ENCODE results near the gene PBX1.

PBX1 gene

DNA sequence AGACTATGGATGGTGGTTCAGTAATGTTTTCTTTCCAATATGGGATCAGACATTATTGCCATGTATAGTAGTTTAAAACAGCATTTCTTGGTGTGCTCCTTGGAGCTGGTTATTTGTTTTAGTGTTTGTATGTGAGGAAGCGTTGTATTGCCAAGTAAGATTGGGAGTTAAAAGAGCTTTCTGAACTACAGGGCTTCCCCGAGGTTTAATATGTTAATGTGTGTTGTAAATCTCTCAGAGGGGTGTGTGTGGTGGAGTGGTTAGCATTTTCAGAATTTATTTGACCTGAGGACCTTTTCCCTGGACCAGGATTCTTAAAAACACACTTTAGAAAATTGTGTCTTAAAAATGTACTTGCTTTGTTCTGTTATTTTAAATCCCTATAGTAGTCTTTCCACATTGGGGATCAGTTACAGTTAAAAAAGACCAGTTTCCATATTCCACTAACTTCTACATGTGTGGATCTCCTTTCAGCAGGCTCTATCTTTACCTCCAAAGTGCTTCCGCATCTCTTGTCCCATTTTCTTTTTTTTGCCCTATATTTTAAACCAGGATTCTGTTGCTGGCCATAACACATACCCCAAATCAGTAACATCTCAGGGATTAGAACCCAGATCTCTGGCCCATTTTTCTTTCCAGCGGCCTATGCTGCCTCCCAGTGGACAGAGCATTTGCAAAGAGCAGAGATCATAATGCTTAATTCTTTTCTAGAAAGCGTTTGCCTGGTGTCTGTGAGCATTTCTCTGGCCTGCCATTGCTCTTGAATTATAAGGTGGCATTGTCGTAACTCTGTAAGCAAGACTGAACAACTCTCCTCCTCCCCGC, 58.6 kb downstream of the PBX1 start:
- Mint-ChIP-seq H3K4me3 (no peak overlapping the region), H3K36me3 (no peaks in the 10 kb centered on the region), H3K27ac (no peak overlapping the region), H3K4me1 (no peaks in the 10 kb centered on the region), H3K9me3 (no peaks in the 10 kb centered on the region), H3K27me3 (peaks cover 3% of the 10 kb centered on the region)

DNA sequence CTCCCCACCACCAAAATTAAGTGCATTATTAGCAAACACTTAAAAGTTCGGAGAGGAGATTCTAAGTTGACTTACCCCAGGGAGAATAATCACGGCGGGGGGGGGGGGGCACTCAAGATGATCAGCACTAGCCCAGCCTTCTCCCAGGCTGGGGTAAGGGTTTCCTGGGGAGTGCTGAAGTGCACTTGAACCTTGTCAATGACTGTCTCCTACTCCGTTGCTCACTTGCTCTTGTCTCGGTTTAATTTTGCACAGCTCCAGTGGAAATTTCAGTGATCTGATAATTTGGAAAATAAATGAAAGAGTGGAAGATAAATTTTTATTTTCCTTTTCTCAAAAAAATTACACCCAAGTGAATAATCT, 59.2 kb downstream of the PBX1 start:
- H3K27ac Mint-ChIP-seq, result no peak overlapping the region
- no peak overlapping the region for H3K4me3 Mint-ChIP-seq
- H3K36me3 Mint-ChIP-seq, result no peaks in the 10 kb centered on the region
- peaks cover 3% of the 10 kb centered on the region for H3K27me3 Mint-ChIP-seq
- no peaks in the 10 kb centered on the region for H3K9me3 Mint-ChIP-seq
- no peaks in the 10 kb centered on the region for H3K4me1 Mint-ChIP-seq

DNA sequence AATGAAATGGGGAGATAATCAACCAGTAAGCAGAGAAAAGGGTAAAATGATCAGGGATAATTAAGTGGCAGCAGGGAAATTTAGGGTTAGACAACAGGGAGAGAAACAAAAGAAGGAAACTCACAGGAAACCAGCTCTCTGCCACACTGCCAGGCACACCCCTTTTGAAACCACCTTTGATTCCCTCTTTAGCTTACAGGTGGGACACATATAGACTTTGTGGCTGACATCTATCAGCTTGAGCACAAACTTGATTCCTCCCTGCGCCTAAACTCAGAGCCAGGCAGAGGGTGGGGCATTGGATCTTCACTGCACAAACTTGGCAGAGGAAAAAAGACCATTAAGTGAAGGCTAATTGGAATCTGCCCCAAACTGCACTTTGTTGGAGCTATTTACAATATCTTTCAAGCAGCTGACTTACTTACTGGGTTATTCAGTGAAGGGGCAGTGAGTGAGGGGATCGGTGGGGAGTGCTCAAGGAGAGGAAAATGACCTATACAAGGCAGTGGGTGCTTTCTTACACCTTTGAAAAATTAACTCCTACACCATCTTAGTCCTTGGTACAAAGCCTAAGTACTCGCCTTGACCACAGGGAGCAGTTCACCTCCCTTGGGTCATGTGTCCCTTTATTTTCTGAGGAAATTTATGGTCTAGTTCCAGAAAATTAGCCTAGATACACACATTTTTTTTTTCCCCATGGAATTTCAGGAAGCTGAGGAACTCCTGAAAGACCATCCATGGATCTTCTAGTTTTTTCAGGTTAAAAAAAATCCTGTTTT, 60.2 kb downstream of the PBX1 start:
- Mint-ChIP-seq H3K36me3 (no peaks in the 10 kb centered on the region), H3K9me3 (no peaks in the 10 kb centered on the region), H3K4me1 (no peaks in the 10 kb centered on the region), H3K27me3 (peaks cover 3% of the 10 kb centered on the region), H3K27ac (no peak overlapping the region), H3K4me3 (no peak overlapping the region)

DNA sequence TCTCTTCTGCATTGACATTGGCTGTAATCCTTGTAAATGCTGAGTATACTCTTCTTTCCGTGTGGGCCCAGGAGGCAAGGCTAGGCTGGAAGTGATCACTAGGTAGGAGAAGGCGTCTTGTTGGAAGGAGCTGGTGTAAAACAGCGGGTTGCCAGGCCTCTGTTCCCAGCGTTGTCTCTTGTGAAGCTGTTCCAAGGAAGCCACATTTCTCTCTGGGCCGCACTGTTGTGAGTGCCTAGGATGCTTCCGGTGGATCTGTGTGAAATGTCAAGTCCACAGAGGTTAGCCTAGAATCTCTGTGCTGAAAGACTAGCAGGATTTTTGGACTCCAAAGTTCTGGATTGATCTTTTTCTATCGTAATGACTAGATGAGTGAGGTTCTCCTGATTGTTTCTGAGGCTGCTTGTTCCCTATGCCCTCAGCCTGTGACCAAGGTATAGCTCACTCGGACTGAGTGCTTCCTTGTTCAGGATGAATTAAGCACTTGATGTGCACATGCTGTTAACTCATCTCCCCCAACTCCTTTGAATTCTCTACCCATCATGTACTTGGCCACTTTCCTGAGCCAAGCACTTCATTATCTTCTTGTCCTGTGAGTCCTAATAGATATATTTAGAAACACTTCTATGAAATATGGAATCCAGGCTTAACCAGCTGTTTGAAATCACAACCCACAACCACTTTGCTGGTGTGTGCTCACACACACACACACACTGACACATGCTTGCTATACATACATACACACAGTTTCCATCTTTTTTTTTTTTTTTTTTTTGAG, 63.3 kb downstream of the PBX1 start:
- Mint-ChIP-seq H3K9me3 (no peaks in the 10 kb centered on the region), H3K27me3 (peaks cover 5% of the 10 kb centered on the region), H3K4me1 (no peaks in the 10 kb centered on the region), H3K36me3 (no peaks in the 10 kb centered on the region), H3K4me3 (no peak overlapping the region), H3K27ac (no peak overlapping the region)

DNA sequence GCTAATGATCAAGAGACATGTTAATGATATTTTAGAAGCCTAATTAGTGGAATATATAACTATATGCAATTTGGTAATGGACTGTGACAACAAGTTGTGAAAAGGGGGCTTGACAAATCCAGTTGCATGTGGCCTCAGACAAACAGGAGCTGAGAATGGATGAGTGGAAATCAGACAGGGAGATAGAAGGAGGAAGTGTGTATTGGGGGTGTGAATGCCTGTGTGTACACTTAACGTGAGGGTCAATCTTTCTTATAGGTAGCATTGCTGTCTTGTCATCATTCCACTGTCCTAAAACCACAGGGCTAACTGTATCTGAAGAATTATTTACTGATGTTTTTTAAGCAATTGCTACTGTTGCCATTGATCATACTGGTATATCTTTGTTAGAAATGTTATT, 64.8 kb downstream of the PBX1 start:
- H3K4me1 Mint-ChIP-seq, result no peaks in the 10 kb centered on the region
- H3K9me3 Mint-ChIP-seq, result no peaks in the 10 kb centered on the region
- H3K27me3 Mint-ChIP-seq, result peaks cover 5% of the 10 kb centered on the region
- no peak overlapping the region for H3K27ac Mint-ChIP-seq
- H3K4me3 Mint-ChIP-seq, result no peak overlapping the region
- no peaks in the 10 kb centered on the region for H3K36me3 Mint-ChIP-seq

DNA sequence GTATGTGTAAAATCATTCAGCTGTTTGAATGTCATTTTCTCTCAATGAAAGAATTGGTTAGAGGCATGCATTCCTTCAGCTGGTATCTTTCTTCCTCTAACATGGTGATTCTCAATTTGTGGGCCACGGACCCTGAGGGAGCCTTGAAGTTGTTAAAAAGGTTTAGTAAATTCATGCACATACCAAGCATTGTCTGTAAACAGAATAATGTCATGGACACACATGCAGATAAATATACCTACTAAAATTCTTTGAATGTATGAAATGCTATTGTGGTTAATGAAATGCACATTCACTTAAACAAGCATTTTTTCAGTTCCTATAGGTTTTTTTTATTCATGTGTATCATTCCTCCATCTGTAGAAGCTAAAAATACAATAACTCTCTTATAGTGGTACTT, 65.4 kb downstream of the PBX1 start:
- Mint-ChIP-seq H3K4me1 (no peaks in the 10 kb centered on the region), H3K27me3 (peaks cover 5% of the 10 kb centered on the region), H3K27ac (no peak overlapping the region), H3K9me3 (no peaks in the 10 kb centered on the region), H3K36me3 (no peaks in the 10 kb centered on the region), H3K4me3 (no peak overlapping the region)

DNA sequence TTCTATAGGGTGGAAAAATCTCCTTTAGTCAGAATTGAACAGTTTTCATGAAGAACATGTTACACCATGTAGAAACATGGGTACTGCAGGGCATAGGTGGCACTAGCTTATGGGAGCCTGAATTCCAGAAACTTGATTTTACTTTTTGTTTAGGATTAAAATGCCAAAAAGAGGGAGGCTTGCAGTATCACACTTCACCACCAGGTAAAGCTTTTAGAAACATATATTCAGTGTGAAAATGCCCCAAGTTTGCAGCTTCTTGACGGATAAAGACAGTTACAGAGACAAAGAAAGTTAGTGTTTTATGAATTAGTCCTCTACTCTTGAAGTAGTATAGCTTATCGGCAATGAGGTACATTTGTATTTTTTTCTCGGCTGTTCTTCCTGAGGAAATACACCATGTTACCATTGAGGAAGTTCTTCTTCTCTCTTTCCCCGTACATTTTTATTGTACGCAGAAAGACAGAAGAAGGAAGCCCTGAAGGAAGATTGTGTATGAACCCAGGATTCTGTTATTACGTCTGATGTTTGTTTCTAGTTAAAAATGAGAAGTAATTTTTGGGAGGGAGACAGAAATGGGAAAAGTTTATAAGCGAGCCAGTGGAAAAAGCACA, 66.1 kb downstream of the PBX1 start:
- Mint-ChIP-seq H3K4me3 (no peak overlapping the region), H3K36me3 (no peaks in the 10 kb centered on the region), H3K9me3 (no peaks in the 10 kb centered on the region), H3K27ac (no peak overlapping the region), H3K4me1 (no peaks in the 10 kb centered on the region), H3K27me3 (peaks cover 5% of the 10 kb centered on the region)

DNA sequence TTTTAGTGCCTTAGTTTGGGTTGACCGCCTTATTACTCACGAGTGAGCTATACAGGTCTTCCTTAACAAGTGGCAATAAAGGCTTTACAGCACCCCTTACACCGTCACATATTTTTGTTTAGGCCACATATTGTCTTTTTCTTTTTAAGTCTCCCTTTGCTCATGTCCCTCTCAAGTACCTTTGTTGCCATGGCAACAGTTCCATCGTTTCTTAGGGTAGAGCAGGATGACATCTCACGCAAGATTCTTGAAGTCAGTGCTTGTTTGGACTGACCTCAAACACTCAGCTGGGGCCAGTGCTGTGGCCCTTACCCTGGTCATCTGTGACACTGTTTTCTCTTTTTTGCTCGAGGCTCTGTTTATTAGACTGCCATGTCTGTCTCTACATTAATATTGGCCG, 69.8 kb downstream of the PBX1 start:
- H3K27me3 Mint-ChIP-seq, result peaks cover 3% of the 10 kb centered on the region
- no peaks in the 10 kb centered on the region for H3K9me3 Mint-ChIP-seq
- H3K27ac Mint-ChIP-seq, result no peak overlapping the region
- no peak overlapping the region for H3K4me3 Mint-ChIP-seq
- H3K4me1 Mint-ChIP-seq, result no peaks in the 10 kb centered on the region
- H3K36me3 Mint-ChIP-seq, result no peaks in the 10 kb centered on the region

DNA sequence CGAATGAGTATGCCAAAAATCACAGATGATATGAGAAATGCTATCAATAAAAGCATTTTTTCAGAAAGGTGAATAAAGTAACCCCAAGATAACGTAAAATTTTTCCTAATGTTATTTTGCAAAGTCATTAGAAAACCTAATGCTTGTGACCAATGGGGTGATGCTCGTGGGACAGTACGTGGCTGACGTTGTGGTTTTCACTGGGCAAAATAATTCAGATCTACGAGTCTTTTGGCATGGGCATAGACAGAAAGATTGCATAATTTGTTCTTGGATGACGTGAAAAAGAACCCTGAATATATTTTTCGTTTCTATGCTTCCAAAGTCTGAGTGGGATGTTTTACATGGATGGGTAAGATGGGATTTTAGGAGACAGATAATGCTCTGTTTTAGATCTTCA, 71.0 kb downstream of the PBX1 start:
- Mint-ChIP-seq H3K4me1 (no peaks in the 10 kb centered on the region), H3K36me3 (no peaks in the 10 kb centered on the region), H3K27ac (no peak overlapping the region), H3K9me3 (no peaks in the 10 kb centered on the region), H3K4me3 (no peak overlapping the region), H3K27me3 (peaks cover 3% of the 10 kb centered on the region)

DNA sequence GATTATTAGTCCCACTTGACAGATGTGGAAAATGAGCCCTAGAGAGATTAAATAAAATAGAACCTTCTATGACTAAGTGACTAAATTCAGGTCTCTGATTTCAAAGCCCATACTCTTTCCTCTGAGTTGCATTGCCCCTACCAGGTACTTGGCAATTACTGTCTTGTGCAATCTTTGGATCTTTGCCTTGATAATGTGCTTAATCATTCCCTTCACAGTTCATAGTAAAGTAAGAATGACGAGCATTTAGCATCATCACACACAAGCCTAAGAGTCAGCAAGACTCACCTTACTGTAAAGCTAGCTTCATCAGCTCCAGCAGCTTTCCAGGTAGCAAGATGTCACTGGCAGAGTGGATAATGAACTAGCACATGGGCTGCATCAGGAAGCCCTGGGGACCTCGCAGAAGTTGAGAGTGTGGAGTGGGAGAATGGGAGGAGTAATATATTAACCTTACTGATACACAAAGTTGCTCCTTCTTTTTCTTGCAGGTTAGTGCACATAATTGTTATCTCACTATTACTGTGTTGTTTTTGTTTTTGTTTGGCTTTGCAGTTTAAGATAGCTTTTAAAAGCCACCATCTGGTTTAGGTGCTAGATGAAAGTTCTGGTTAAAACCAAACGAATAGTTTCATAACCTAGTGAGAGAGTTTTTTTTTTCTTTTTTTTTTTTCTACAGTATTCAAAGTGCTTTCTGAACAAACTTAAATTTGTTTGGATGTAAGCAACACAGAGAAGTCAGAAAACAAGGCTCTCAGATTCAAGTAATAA, 71.8 kb downstream of the PBX1 start:
- Mint-ChIP-seq H3K4me3 (no peak overlapping the region), H3K36me3 (no peaks in the 10 kb centered on the region), H3K9me3 (no peaks in the 10 kb centered on the region), H3K27me3 (peaks cover 3% of the 10 kb centered on the region), H3K4me1 (no peaks in the 10 kb centered on the region), H3K27ac (no peak overlapping the region)

DNA sequence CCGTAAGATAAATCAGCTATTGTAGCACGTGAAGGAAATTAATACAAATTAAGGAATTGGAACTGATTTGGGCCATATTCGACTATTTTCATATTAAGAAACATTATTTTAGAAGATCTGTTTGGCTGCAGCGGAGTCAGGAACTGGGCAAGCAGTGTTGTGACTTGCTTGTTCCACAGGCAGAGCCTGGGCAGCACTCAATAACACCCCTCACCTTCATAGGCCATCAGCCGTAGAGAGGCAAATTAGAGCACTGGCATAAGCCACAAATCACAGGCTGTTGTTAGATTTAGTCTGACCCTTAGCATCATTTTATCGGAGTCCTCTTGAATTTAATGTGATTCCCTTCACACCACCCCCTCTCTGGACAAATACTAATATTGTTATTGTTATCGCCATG, 72.8 kb downstream of the PBX1 start:
- no peak overlapping the region for H3K27ac Mint-ChIP-seq
- no peaks in the 10 kb centered on the region for H3K4me1 Mint-ChIP-seq
- no peaks in the 10 kb centered on the region for H3K36me3 Mint-ChIP-seq
- H3K27me3 Mint-ChIP-seq, result peaks cover 1% of the 10 kb centered on the region
- no peaks in the 10 kb centered on the region for H3K9me3 Mint-ChIP-seq
- no peak overlapping the region for H3K4me3 Mint-ChIP-seq

DNA sequence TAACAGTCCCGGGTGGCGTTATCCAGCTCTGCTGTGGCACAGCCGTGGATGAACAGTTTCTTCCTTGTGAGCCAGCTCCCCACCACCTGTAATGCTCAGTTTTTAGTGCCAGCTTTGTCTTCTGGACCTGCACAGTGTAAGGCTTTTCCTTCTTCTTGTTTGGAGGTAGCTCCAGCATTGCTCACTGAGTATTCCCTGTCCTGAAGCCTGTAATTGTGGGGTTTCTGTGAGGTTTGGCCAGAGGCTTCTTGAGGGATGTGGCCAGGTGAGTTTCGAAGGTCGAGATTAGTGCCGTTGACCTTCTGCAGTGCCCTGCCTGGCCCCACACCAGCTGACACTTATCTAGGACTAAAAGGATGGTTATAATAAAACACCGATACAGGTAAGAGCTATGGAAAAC, 75.0 kb downstream of the PBX1 start:
- Mint-ChIP-seq H3K4me3 (no peak overlapping the region), H3K4me1 (no peaks in the 10 kb centered on the region), H3K36me3 (no peaks in the 10 kb centered on the region), H3K27me3 (peaks cover 1% of the 10 kb centered on the region), H3K27ac (no peak overlapping the region), H3K9me3 (no peaks in the 10 kb centered on the region)

DNA sequence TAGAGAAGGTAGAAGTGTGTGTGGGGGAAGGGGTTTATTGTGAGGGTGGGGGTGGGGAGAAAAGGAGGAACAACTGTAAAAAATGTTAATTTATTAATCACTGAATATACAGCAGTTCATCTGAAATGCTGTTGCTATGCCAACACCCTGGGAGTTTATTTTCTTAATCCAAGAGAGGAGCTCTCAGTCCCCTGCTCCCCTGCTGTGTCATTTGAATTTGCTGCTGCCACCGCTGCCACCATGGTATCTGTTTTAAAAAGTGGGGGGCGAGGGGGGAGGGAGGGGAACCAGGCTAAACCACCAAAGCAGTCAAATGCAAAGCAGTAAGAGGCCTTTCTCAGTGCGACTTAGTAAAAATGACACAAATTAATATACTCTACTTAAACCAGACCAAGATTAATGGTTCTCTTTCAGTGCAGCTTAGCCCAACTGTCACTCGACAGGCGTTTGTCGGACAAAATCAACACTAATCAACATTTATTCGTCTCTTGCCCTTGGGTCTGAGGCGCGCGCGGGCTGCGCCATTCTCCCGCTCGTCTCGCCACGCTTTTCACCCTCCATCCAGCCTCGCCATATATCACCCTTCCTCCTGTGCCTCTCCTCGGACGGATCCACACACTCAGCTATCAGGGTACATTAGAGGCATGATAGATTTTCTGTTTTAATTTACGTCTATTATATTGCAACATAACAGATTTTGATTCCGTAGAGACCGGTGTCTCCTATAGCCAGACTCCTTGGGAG, 76.2 kb downstream of the PBX1 start:
- Mint-ChIP-seq H3K36me3 (no peaks in the 10 kb centered on the region), H3K4me3 (no peak overlapping the region), H3K9me3 (no peaks in the 10 kb centered on the region), H3K27me3 (peaks cover 1% of the 10 kb centered on the region), H3K4me1 (no peaks in the 10 kb centered on the region), H3K27ac (no peak overlapping the region)

DNA sequence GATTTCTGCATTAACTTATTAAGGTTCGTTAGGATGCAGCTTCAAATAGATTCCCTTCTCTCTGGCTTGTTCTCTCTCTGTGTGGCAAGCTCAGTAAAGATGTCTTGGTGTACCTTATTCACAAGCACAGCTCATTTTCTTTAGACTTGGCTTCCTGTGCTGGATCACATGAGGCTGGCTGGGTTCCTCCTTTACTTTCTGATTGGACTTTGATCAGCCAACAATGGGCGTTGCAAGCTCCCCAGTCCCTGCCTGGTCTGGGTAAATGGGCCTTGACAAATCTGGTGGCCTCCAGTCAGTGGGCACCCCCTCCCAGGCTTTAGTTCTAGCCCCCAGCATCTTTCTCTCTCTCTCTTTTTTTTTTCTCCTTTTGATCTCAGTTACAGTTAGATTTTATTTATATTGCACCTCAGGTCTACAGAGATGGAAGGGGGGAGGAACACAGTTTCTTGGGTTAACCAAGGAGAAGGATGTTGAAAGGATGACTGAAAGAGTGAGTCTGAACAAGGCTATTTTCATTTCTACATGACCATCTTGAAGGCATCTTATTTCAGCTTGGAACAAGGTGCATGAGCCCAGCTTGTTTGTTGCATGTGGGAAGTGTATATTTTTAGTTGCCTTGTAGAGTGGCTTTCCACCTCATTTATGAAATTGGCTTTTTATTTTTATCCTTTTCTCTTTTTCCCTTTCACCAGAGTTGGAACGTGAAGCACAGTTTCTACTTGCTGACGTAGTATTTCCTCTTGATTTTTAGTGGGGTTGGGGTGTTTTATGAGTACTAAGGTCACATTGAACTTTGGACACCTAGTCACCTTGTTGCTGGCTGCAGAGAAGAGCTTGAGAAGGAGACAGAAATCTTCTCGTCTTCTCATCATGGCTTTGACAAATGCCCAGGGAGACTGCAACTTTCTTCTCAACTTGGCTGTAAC, 77.1 kb downstream of the PBX1 start:
- peaks cover 1% of the 10 kb centered on the region for H3K27me3 Mint-ChIP-seq
- no peak overlapping the region for H3K27ac Mint-ChIP-seq
- H3K36me3 Mint-ChIP-seq, result no peaks in the 10 kb centered on the region
- no peaks in the 10 kb centered on the region for H3K4me1 Mint-ChIP-seq
- H3K4me3 Mint-ChIP-seq, result no peak overlapping the region
- H3K9me3 Mint-ChIP-seq, result no peaks in the 10 kb centered on the region
